HCT116 (cell line): ENCODE results near the gene DNMT3B. TPM values are rescaled to one million over a fixed set of nuclear protein-coding genes. Genes with fewer than 3 reads are reported as not detected.

ENCODE experiments used
- ATAC-seq: fragments of 200-7000 bp; cut with Tn5 transposase; 2 replicates; pipeline ENCODE4 v1.9.1; 2020; ENCODE audit warnings: mild to moderate bottlenecking, moderate library complexity
- BruUV-seq: library from RNA; stranded (reverse); fragments of 400-500 nt; replicated peaks from 2 replicates; lab custom pipeline; 2021; lab: Mats Ljungman, UMichigan
- CTCF ChIA-PET: fragments of 300-600 bp; sonication (Branson Sonifier 250); formaldehyde crosslinking; loops from one replicate; lab custom pipeline; 2021; ENCODE audit warnings: antibody characterized with exemption; lab: Charles Lee
- POLR2A ChIA-PET: fragments of 300-600, 350-600 bp; sonication (Branson Sonifier 250); formaldehyde crosslinking; loops from one replicate; lab custom pipeline; 2021; ENCODE audit warnings: antibody characterized with exemption; lab: Charles Lee
- RAD21 ChIA-PET, 2 experiments: fragments of 300-600 bp; sonication (Branson Sonifier 250); formaldehyde crosslinking; loops; one replicate each; lab custom pipeline; 2023; ENCODE audit warnings: low total read pairs in 2 of 2; ENCODE audit not compliant: uncharacterized antibody in 2 of 2, unreplicated experiment in 2 of 2, low non-redundant PET in 1 of 2; lab: Charles Lee
- DNase-seq: peaks from one replicate; pipeline ENCODE4 v3.0.0-alpha.2; 2010; ENCODE audit warnings: low read depth, low spot score
- H2AFZ ChIP-seq: fragments of 200-600 bp; shearing (Covaris generic), sonication (generic); 2 replicates; pipeline ENCODE4 v1.6.1; 2017; ENCODE audit warnings: low read depth, mixed run types, mixed read lengths, antibody characterized with exemption, low read length; ENCODE audit not compliant: poor library complexity, severe bottlenecking
- H3K27ac ChIP-seq: 2 replicates; pipeline ENCODE4 v1.5.1; 2012; ENCODE audit warnings: low read depth, low read length
- H3K27me3 ChIP-seq: fragments of 200-600 bp; sonication (generic); 2 replicates; pipeline ENCODE4 v1.6.1; 2016; ENCODE audit warnings: mixed run types, low read length, mixed read lengths; ENCODE audit not compliant: insufficient read depth
- H3K36me3 ChIP-seq, 2 experiments: fragments of 200-500 bp in 1 of 2; fragments of 200-600 bp in 1 of 2; sonication (Bioruptor generic) in 1 of 2; sonication (generic) in 1 of 2; 2 replicates each; pipeline versions ENCODE4 v1.5.1 to v1.6.1; 2014 to 2016; ENCODE audit warnings: low read length in 2 of 2, inconsistent platforms in 1 of 2, mixed read lengths in 1 of 2, mixed run types in 1 of 2; ENCODE audit not compliant: insufficient read depth in 2 of 2, control insufficient read depth in 1 of 2
- H3K4me1 ChIP-seq, 2 experiments: fragments of 200-600 bp in 1 of 2; sonication (generic) in 1 of 2; 2 replicates each; pipeline versions ENCODE4 v1.5.1 to v1.6.1; 2012 to 2017; ENCODE audit warnings: low read length in 2 of 2, inconsistent platforms in 1 of 2, mild to moderate bottlenecking in 1 of 2, mixed read lengths in 1 of 2, mixed run types in 1 of 2, moderate library complexity in 1 of 2; ENCODE audit not compliant: insufficient read depth in 2 of 2, control insufficient read depth in 1 of 2
- H3K4me2 ChIP-seq: fragments of 200-600 bp; sonication (generic); 2 replicates; pipeline ENCODE4 v1.6.1; 2017; ENCODE audit warnings: mixed run types, low read length, mixed read lengths
- H3K4me3 ChIP-seq, 2 experiments: fragments of 200-600 bp in 1 of 2; sonication (generic) in 1 of 2; replicated peaks in 1 of 2; 2 replicates each; pipeline ENCODE4 v1.5.1; 2011 to 2016; ENCODE audit warnings: low read length in 2 of 2, control low read depth in 1 of 2, low read depth in 1 of 2, mild to moderate bottlenecking in 1 of 2, mixed read lengths in 1 of 2, mixed run types in 1 of 2
- H3K79me2 ChIP-seq: fragments of 200-600 bp; sonication (generic); 2 replicates; pipeline ENCODE4 v1.6.1; 2017; ENCODE audit warnings: mild to moderate bottlenecking, mixed run types, low read length, moderate library complexity, mixed read lengths; ENCODE audit not compliant: insufficient read depth
- H3K9ac ChIP-seq: fragments of 200-600 bp; sonication (generic); 2 replicates; pipeline ENCODE4 v1.6.1; 2016; ENCODE audit warnings: low read length, mixed read lengths
- H3K9me2 ChIP-seq: fragments of 200-600 bp; sonication (generic), shearing (Covaris generic); 2 replicates; pipeline ENCODE4 v1.6.1; 2017; ENCODE audit warnings: mixed run types, mild to moderate bottlenecking, moderate library complexity; ENCODE audit not compliant: insufficient read depth
- H3K9me3 ChIP-seq, 2 experiments: fragments of 200-500 bp in 1 of 2; fragments of 200-600 bp in 1 of 2; sonication (Bioruptor generic) in 1 of 2; sonication (generic) in 1 of 2; 2 replicates each; pipeline ENCODE4 v1.6.1; 2014 to 2017; ENCODE audit warnings: low read length in 2 of 2, mixed read lengths in 2 of 2, inconsistent platforms in 1 of 2, low read depth in 1 of 2, mild to moderate bottlenecking in 1 of 2, mixed run types in 1 of 2, moderate library complexity in 1 of 2; ENCODE audit not compliant: control insufficient read depth in 1 of 2, insufficient read depth in 1 of 2
- H4K20me1 ChIP-seq: fragments of 200-600 bp; sonication (generic), shearing (Covaris generic); 2 replicates; pipeline ENCODE4 v1.6.1; 2017; ENCODE audit warnings: mixed run types, mild to moderate bottlenecking, moderate library complexity; ENCODE audit not compliant: insufficient read depth
- CBX3 ChIP-seq: IDR thresholded peaks from 2 replicates; pipeline ENCODE4 v1.6.1; 2012; ENCODE audit warnings: low read depth
- CEBPB ChIP-seq: IDR thresholded peaks from 2 replicates; pipeline ENCODE4 v1.6.1; 2012; ENCODE audit warnings: low read depth
- ELF1 ChIP-seq: IDR thresholded peaks from 2 replicates; pipeline ENCODE4 v1.6.1; 2012; ENCODE audit warnings: low read depth, borderline replicate concordance
- EZH2 ChIP-seq: fragments of 200-600 bp; sonication (generic); IDR thresholded peaks from 2 replicates; pipeline ENCODE4 v1.6.1; 2017; ENCODE audit warnings: antibody characterized with exemption, mixed run types
- EZH2phosphoT487 ChIP-seq: fragments of 200-600 bp; IDR thresholded peaks from 2 replicates; pipeline ENCODE4 v1.6.1; 2018; ENCODE audit warnings: antibody characterized with exemption, borderline replicate concordance
- JUND ChIP-seq: IDR thresholded peaks from 2 replicates; pipeline ENCODE4 v1.6.1; 2012
- POLR2A ChIP-seq: IDR thresholded peaks from 2 replicates; pipeline ENCODE4 v1.7.0; 2011; ENCODE audit warnings: borderline replicate concordance; ENCODE audit not compliant: insufficient read depth, insufficient read length; ENCODE audit errors: extremely low read depth
- POLR2AphosphoS5 ChIP-seq: IDR thresholded peaks from 2 replicates; pipeline ENCODE4 v1.6.1; 2011; ENCODE audit warnings: mild to moderate bottlenecking, low read depth, low read length, moderate library complexity
- RAD21 ChIP-seq: IDR thresholded peaks from 2 replicates; pipeline ENCODE4 v1.6.1; 2012; ENCODE audit warnings: low read depth, mild to moderate bottlenecking
- TCF7L2 ChIP-seq: IDR thresholded peaks from 2 replicates; pipeline ENCODE4 v1.7.0; 2011; ENCODE audit warnings: borderline replicate concordance, inconsistent platforms; ENCODE audit not compliant: insufficient read depth, insufficient read length; ENCODE audit errors: extremely low read depth
- YY1 ChIP-seq: IDR thresholded peaks from 2 replicates; pipeline ENCODE4 v1.6.1; 2011; ENCODE audit warnings: low read length, low read depth, moderate library complexity, mild to moderate bottlenecking; ENCODE audit not compliant: insufficient replicate concordance; ENCODE audit errors: extremely low read depth
- ZFX ChIP-seq: fragments of 450-650 bp; IDR thresholded peaks from 2 replicates; pipeline ENCODE4 v1.6.1; 2017
- ZNF274 ChIP-seq: fragments of 200-500 bp; sonication (Bioruptor generic); IDR thresholded peaks from 2 replicates; pipeline ENCODE4 v1.6.1; 2014; ENCODE audit warnings: mild to moderate bottlenecking, low read depth, low read length, inconsistent platforms
- intact Hi-C: fragments of 100-400 bp; cut with micrococcal nuclease; formaldehyde crosslinking; loops from 2 replicates; pipeline ENCODE4 v1.10.0; 2022
- total RNA-seq: library from RNA; stranded (reverse); gene quantifications from one replicate; pipeline ENCODE4 v1.2.1, GENCODE V29; 2021; ENCODE audit not compliant: unreplicated experiment
- TF ChIP-seq, protein P1 (sequence below): IDR thresholded peaks from 2 replicates; pipeline ENCODE4 v1.6.1; 2012
- TF ChIP-seq, protein P2 (sequence below), 3 experiments: fragments of 200-600 bp in 1 of 3; sonication (generic) in 1 of 3; IDR thresholded peaks in 2 of 3; conservative IDR thresholded peaks in 1 of 3; 2 replicates each; pipeline ENCODE4 v1.5.1; 2012 to 2017; ENCODE audit warnings: low read depth in 2 of 3, low read length in 2 of 3, antibody characterized with exemption in 1 of 3, borderline replicate concordance in 1 of 3, control low read depth in 1 of 3, mild to moderate bottlenecking in 1 of 3, mixed read lengths in 1 of 3, mixed run types in 1 of 3, moderate library complexity in 1 of 3; ENCODE audit not compliant: insufficient read depth in 1 of 3
- TF ChIP-seq, protein P3 (sequence below): IDR thresholded peaks from 2 replicates; pipeline ENCODE4 v1.6.1; 2012; ENCODE audit warnings: low read depth

The DNMT3B gene
- total RNA-seq, 1 experiment from 2014 or later: 22.2 TPM

DNA sequence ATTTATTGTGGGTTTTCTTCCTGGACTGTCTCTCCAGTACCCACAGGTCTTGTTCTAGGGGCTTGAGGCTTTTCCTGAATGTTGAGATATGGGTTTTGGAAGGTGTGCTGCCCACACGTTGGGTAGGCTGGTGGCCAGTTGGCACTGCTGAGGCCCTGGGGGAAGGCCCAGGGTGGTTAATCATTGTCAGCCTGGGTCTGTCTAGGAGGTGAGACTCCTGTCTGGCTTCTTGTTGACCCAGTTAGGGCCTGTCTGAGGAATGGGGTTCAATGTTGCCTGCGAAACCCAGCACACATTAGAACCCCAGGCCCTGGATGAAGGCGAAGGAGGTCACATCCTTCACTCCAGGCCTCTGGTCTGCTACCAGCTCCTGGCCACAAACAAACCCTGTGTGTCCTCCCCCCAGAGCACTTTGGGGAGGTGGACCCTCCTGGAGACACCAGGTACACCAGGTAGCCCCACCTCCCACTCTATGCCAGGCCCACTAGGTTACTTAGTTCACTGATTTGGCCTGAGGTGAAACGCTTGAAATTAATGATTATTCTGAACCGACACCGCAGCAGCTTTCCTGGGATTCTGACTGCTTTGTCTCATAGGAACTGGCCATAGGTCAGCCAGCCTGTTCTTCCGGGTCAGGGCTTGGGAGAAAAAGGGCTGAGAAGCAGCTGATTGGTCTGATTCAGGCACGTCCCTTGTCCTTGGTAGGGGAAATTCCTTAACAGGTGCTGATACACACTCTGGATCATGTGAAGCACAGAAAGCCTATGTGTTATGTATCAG is 15.2 kb downstream of the DNMT3B start:
- no peak for DNase-seq
- peaks cover 61% of the 10 kb centered on the region for H3K79me2 ChIP-seq
- intact Hi-C loops: loop anchor here (10.0 kb wide), 1 partner anchor 253 kb away; no protein-coding TSS in a partner anchor
- CTCF ChIA-PET: interaction anchor here (1.2 to 5.0 kb wide), 10 partner anchors 12 to 255 kb away, joined by 3 to 185 read pairs (median 13); partner anchors contain the start of genes C20orf203 and DNMT3B
- POLR2A ChIA-PET: interaction anchor here (0.8 to 1.1 kb wide), 2 partner anchors 14 kb away, joined by 3 to 9 read pairs; no protein-coding TSS in a partner anchor
- H4K20me1 ChIP-seq: no peaks in the 10 kb centered on the region
- no peak overlapping the region for H3K4me3 ChIP-seq
- no peaks in the 10 kb centered on the region for H3K9me2 ChIP-seq
- no peaks in the 10 kb centered on the region for H3K27me3 ChIP-seq
- no peak overlapping the region for H2AFZ ChIP-seq
- peaks cover 9 to 11% of the 10 kb centered on the region in 2 experiments; a peak in 3 of 4 replicates for H3K36me3 ChIP-seq
- H3K4me2 ChIP-seq: no peak overlapping the region
- no peak overlapping the region for H3K27ac ChIP-seq
- no peak overlapping the region for H3K9ac ChIP-seq
- no peaks in the 10 kb centered on the region for H3K9me3 ChIP-seq
- no TSS peak for BruUV-seq
- TF ChIP-seq EZH2: no peak
- TF ChIP-seq TCF7L2: no peak
- no peak for TF ChIP-seq ZFX
- TF ChIP-seq ZNF274: no peak
- TF ChIP-seq POLR2AphosphoS5: no peak
- no peak for TF ChIP-seq RAD21
- no peak for TF ChIP-seq POLR2A
- TF ChIP-seq, protein P1, sequence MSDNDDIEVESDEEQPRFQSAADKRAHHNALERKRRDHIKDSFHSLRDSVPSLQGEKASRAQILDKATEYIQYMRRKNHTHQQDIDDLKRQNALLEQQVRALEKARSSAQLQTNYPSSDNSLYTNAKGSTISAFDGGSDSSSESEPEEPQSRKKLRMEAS: no peak
- TF ChIP-seq ELF1: no peak
- no peak for TF ChIP-seq CEBPB
- no peak for TF ChIP-seq EZH2phosphoT487
- TF ChIP-seq YY1: no peak
- TF ChIP-seq, protein P2, sequence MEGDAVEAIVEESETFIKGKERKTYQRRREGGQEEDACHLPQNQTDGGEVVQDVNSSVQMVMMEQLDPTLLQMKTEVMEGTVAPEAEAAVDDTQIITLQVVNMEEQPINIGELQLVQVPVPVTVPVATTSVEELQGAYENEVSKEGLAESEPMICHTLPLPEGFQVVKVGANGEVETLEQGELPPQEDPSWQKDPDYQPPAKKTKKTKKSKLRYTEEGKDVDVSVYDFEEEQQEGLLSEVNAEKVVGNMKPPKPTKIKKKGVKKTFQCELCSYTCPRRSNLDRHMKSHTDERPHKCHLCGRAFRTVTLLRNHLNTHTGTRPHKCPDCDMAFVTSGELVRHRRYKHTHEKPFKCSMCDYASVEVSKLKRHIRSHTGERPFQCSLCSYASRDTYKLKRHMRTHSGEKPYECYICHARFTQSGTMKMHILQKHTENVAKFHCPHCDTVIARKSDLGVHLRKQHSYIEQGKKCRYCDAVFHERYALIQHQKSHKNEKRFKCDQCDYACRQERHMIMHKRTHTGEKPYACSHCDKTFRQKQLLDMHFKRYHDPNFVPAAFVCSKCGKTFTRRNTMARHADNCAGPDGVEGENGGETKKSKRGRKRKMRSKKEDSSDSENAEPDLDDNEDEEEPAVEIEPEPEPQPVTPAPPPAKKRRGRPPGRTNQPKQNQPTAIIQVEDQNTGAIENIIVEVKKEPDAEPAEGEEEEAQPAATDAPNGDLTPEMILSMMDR (IDR thresholded peaks at IDR 0.05 in 2 of 3, conservative IDR thresholded peaks at IDR 0.05 in 1 of 3; ENCODE audit: borderline replicate concordance in 1 of 3, insufficient read depth in 1 of 3, low read depth in 2 of 3, low read length in 2 of 3): no peak
- TF ChIP-seq, protein P3, sequence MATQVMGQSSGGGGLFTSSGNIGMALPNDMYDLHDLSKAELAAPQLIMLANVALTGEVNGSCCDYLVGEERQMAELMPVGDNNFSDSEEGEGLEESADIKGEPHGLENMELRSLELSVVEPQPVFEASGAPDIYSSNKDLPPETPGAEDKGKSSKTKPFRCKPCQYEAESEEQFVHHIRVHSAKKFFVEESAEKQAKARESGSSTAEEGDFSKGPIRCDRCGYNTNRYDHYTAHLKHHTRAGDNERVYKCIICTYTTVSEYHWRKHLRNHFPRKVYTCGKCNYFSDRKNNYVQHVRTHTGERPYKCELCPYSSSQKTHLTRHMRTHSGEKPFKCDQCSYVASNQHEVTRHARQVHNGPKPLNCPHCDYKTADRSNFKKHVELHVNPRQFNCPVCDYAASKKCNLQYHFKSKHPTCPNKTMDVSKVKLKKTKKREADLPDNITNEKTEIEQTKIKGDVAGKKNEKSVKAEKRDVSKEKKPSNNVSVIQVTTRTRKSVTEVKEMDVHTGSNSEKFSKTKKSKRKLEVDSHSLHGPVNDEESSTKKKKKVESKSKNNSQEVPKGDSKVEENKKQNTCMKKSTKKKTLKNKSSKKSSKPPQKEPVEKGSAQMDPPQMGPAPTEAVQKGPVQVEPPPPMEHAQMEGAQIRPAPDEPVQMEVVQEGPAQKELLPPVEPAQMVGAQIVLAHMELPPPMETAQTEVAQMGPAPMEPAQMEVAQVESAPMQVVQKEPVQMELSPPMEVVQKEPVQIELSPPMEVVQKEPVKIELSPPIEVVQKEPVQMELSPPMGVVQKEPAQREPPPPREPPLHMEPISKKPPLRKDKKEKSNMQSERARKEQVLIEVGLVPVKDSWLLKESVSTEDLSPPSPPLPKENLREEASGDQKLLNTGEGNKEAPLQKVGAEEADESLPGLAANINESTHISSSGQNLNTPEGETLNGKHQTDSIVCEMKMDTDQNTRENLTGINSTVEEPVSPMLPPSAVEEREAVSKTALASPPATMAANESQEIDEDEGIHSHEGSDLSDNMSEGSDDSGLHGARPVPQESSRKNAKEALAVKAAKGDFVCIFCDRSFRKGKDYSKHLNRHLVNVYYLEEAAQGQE: no peak
- TF ChIP-seq CBX3: no peak
- no peak for TF ChIP-seq JUND
- TF ChIP-seq, all 23 proteins: peak for 0
- no peak for ATAC-seq
- RAD21 ChIA-PET: interaction anchor here (0.6 to 2.7 kb wide), 3 partner anchors 104 to 331 kb away, joined by 3 to 38 read pairs (median 30); partner anchors contain the start of gene C20orf203 (in 2 of the 2)
- peaks cover 13 to 14% of the 10 kb centered on the region in 2 experiments for H3K4me1 ChIP-seq
